ENCODE data around the gene DDX11.
"Not testable (repeated sequence)": the region's sequence is repeated elsewhere in the genome, so short reads cannot be mapped to it uniquely, and the experiment has no call there.

Gene DDX11

GRCh38 chr12:31119192-31119802, 45.6 kb downstream of the DDX11 start:
- Mint-ChIP-seq H3K4me3 (no peak overlapping the region), H3K9me3 (no peaks in the 10 kb centered on the region), H3K27me3 (ENCODE audit: low read depth) (peaks cover 22% of the 10 kb centered on the region), H3K36me3 (ENCODE audit: low read depth) (no peaks in the 10 kb centered on the region), H3K27ac (no peak overlapping the region), H3K4me1 (ENCODE audit: low read depth) (no peaks in the 10 kb centered on the region)

- H3K27ac Mint-ChIP-seq, result no peak overlapping the region
- peaks cover 22% of the 10 kb centered on the region for H3K27me3 Mint-ChIP-seq (ENCODE audit: low read depth)
- H3K4me1 Mint-ChIP-seq (ENCODE audit: low read depth), result no peaks in the 10 kb centered on the region
- H3K36me3 Mint-ChIP-seq (ENCODE audit: low read depth), result no peaks in the 10 kb centered on the region
- H3K9me3 Mint-ChIP-seq, result no peaks in the 10 kb centered on the region
- H3K4me3 Mint-ChIP-seq, result no peak overlapping the region
Measured at GRCh38 chr12:31119803-31120211, 46.1 kb downstream of the DDX11 start.

- no peaks in the 10 kb centered on the region for H3K4me1 Mint-ChIP-seq (ENCODE audit: low read depth)
- H3K9me3 Mint-ChIP-seq, result no peaks in the 10 kb centered on the region
- H3K4me3 Mint-ChIP-seq, result no peak overlapping the region
- H3K27me3 Mint-ChIP-seq (ENCODE audit: low read depth), result peaks cover 16% of the 10 kb centered on the region
- no peak overlapping the region for H3K27ac Mint-ChIP-seq
- no peaks in the 10 kb centered on the region for H3K36me3 Mint-ChIP-seq (ENCODE audit: low read depth)
Measured at GRCh38 chr12:31120392-31121008, 46.8 kb downstream of the DDX11 start.

- not testable (repeated sequence) for H3K36me3 Mint-ChIP-seq (ENCODE audit: low read depth); H3K4me1 Mint-ChIP-seq (ENCODE audit: low read depth); H3K4me3 Mint-ChIP-seq; H3K9me3 Mint-ChIP-seq; H3K27ac Mint-ChIP-seq
- peaks cover 13% of the 10 kb centered on the region for H3K27me3 Mint-ChIP-seq (ENCODE audit: low read depth)
Measured at GRCh38 chr12:31121022-31121728, 47.5 kb downstream of the DDX11 start.

- no peak overlapping the region for H3K4me3 Mint-ChIP-seq
- H3K27ac Mint-ChIP-seq, result no peak overlapping the region
Measured at GRCh38 chr12:31122481-31122880, 48.8 kb downstream of the DDX11 start.

GRCh38 chr12:31124158-31124557, 50.5 kb downstream of the DDX11 start:
- not testable (repeated sequence) for H3K9me3 Mint-ChIP-seq; H3K4me1 Mint-ChIP-seq (ENCODE audit: low read depth); H3K27me3 Mint-ChIP-seq (ENCODE audit: low read depth); H3K27ac Mint-ChIP-seq; H3K36me3 Mint-ChIP-seq (ENCODE audit: low read depth); H3K4me3 Mint-ChIP-seq

More at GRCh38 chr12:31122481-31122880, 48.8 kb downstream of the DDX11 start:
- Mint-ChIP-seq H3K9me3 (no peaks in the 10 kb centered on the region), H3K4me1 (ENCODE audit: low read depth) (no peaks in the 10 kb centered on the region), H3K27me3 (ENCODE audit: low read depth) (peaks cover 11% of the 10 kb centered on the region), H3K36me3 (ENCODE audit: low read depth) (no peaks in the 10 kb centered on the region)

- H3K9me3 Mint-ChIP-seq; H3K27ac Mint-ChIP-seq; H3K4me3 Mint-ChIP-seq; H3K36me3 Mint-ChIP-seq (ENCODE audit: low read depth); H3K4me1 Mint-ChIP-seq (ENCODE audit: low read depth): not testable (repeated sequence)
- H3K27me3 Mint-ChIP-seq (ENCODE audit: low read depth), result peaks cover 16% of the 10 kb centered on the region
Measured at GRCh38 chr12:31125171-31125570, 51.5 kb downstream of the DDX11 start.

GRCh38 chr12:31127209-31127848, 53.7 kb downstream of the DDX11 start:
- H3K27ac Mint-ChIP-seq; H3K9me3 Mint-ChIP-seq; H3K4me3 Mint-ChIP-seq; H3K36me3 Mint-ChIP-seq (ENCODE audit: low read depth); H3K4me1 Mint-ChIP-seq (ENCODE audit: low read depth): not testable (repeated sequence)
- peaks cover 20% of the 10 kb centered on the region for H3K27me3 Mint-ChIP-seq (ENCODE audit: low read depth)

- H3K4me3 Mint-ChIP-seq; H3K27ac Mint-ChIP-seq; H3K36me3 Mint-ChIP-seq (ENCODE audit: low read depth); H3K4me1 Mint-ChIP-seq (ENCODE audit: low read depth); H3K9me3 Mint-ChIP-seq; H3K27me3 Mint-ChIP-seq (ENCODE audit: low read depth): not testable (repeated sequence)
Measured at GRCh38 chr12:31136581-31136980, 62.9 kb downstream of the DDX11 start.

- H3K4me3 Mint-ChIP-seq; H3K36me3 Mint-ChIP-seq (ENCODE audit: low read depth); H3K9me3 Mint-ChIP-seq; H3K4me1 Mint-ChIP-seq (ENCODE audit: low read depth); H3K27me3 Mint-ChIP-seq (ENCODE audit: low read depth); H3K27ac Mint-ChIP-seq: not testable (repeated sequence)
Measured at GRCh38 chr12:31144768-31145167, 71.1 kb downstream of the DDX11 start.

GRCh38 chr12:31145296-31145695, 71.6 kb downstream of the DDX11 start:
- H3K4me3 Mint-ChIP-seq; H3K36me3 Mint-ChIP-seq (ENCODE audit: low read depth); H3K4me1 Mint-ChIP-seq (ENCODE audit: low read depth); H3K27ac Mint-ChIP-seq; H3K9me3 Mint-ChIP-seq; H3K27me3 Mint-ChIP-seq (ENCODE audit: low read depth): not testable (repeated sequence)

GRCh38 chr12:31147415-31147814, 73.8 kb downstream of the DDX11 start:
- H3K27me3 Mint-ChIP-seq (ENCODE audit: low read depth); H3K9me3 Mint-ChIP-seq; H3K27ac Mint-ChIP-seq; H3K4me3 Mint-ChIP-seq; H3K36me3 Mint-ChIP-seq (ENCODE audit: low read depth); H3K4me1 Mint-ChIP-seq (ENCODE audit: low read depth): not testable (repeated sequence)

- not testable (repeated sequence) for H3K4me3 Mint-ChIP-seq; H3K9me3 Mint-ChIP-seq; H3K4me1 Mint-ChIP-seq (ENCODE audit: low read depth); H3K36me3 Mint-ChIP-seq (ENCODE audit: low read depth); H3K27ac Mint-ChIP-seq
- H3K27me3 Mint-ChIP-seq (ENCODE audit: low read depth), result peaks cover 13% of the 10 kb centered on the region
Measured at GRCh38 chr12:31150766-31151165, 77.1 kb downstream of the DDX11 start.
